ENCODE measurements around the gene COG5.
A peak's percentile ranks its signal among the peaks of the same experiment; 100 is the strongest.
"Not testable (repeated sequence)": the region's sequence is repeated elsewhere in the genome, so short reads cannot be mapped to it uniquely, and the experiment has no call there.

Gene COG5

GRCh38 chr7:107232568-107233090 lies 331.1 kb downstream of the COG5 start:
- no peak for DNase-seq (ENCODE audit: low read depth in 3 of 3, low spot score in 1 of 3)

- DNase-seq (ENCODE audit: low read depth in 3 of 3, low spot score in 1 of 3), result no peak
These were observed 333.4 kb downstream of the COG5 start for GRCh38 chr7:107230334-107230733.

GRCh38 chr7:107228291-107228690 lies 335.4 kb downstream of the COG5 start:
- no peak for DNase-seq (ENCODE audit: low read depth in 3 of 3, low spot score in 1 of 3)

DNA sequence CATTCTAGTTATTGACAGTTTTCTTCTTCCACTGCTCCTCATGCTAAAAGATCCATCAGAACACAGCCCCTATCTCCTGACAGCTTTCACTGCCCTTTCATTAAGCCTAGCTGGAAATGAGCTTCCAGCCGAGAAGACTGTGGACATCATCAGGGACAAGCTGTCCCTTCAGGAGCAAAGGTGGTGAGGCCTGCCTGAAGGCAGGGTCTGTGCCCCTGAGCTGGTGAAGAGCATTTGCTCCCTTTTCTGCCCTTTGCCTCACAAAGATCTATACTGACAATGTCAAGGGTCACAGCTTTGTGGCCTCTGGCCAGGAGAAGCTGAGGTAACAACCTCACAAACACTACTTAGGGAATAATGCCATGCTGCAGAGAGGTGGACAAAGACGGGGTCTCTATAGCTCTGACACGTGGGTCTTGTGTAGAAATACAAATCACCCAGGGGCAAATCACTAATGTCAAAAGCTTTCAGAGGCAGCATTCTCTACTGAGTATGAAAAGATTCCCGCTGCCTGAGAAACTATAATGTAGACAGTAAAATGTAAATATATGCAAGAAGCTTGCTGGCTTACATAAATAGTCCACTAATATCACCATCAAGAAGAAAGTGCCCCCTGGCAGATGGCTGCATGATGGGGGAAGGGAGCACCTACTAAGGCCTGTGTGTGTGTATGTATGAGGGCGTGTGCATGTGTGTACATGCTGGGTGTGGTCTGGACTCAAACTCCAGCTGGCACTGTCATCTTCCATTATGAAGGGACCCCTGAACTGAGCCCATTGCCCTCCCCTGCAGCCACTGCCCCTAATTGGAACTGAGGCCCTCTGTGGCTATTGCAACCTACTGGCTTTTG lies 339.1 kb downstream of the COG5 start:
- no peak for DNase-seq (ENCODE audit: low read depth in 3 of 3, low spot score in 1 of 3)

DNA sequence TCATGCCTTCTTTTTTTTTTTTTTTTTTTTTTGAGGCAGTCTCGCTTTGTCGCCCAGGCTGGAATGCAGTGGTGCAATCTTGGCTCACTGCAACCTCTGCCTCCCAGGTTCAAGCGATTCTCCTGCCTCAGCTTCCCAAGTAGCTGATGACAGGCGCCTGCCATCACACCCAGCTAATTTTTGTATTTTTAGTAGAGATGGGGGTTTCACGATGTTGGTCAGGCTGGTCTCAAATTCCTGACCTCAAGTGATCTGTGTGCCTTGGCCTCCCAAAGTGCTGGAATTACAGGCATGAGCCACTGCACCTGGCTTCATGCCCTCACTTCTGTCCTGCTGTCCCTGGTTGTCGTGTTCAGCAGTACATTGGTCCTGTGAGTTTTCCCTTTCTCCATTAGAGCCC lies 342.9 kb downstream of the COG5 start:
- DNase-seq (ENCODE audit: low read depth in 3 of 3, low spot score in 1 of 3), result not testable (repeated sequence)

GRCh38 chr7:107220356-107220755 lies 343.4 kb downstream of the COG5 start:
- DNase-seq (ENCODE audit: low read depth in 3 of 3, low spot score in 1 of 3), result no peak

- DNase-seq (ENCODE audit: low read depth in 3 of 3, low spot score in 1 of 3), result no peak
These were observed 344.0 kb downstream of the COG5 start for GRCh38 chr7:107219563-107220244.

GRCh38 chr7:107213945-107214344 lies 349.8 kb downstream of the COG5 start:
- no peak for DNase-seq (ENCODE audit: low read depth in 3 of 3, low spot score in 1 of 3)

GRCh38 chr7:107213193-107213788 lies 350.4 kb downstream of the COG5 start:
- DNase-seq (ENCODE audit: low read depth in 3 of 3, low spot score in 1 of 3), result no peak

DNA sequence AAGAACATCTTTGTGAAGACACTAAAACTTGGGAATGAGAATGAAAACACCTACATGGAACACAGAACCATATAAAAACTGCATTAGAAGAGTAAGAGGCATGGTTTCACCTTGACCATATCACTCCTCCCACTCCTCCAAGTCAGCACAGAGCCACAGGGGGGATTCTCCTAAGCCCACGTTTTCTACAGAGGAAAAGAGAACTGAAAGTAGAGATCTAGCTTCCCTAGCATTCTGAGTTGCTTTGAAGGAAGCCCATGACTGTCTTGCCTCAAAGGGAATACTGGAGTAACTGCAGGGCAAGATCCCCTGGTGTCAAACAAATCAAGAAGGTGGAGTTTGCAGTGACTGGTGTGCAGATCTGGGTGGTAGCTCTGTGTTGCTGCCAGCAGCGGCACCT lies 351.0 kb downstream of the COG5 start:
- DNase-seq (ENCODE audit: low read depth in 3 of 3, low spot score in 1 of 3), result no peak

DNA sequence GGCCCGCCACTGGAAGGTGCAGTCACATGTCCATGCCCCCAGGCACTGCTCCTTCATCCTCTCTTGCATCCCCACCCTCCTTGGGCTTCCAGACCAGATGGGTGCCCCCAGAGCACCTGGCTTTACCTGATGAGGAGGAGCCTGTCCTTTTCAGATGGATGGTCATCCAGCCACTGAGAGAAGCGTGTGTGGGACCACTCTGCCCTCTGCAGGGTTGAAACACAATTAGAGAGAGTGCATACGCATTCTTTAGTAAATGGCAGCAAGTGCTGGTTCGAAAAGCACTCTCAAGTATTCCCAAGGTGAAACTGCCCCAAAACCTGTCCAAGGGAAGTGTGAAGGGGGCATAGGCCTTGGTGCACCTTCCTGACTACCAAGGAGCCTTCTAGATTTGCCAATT lies 353.3 kb downstream of the COG5 start:
- no peak for DNase-seq (ENCODE audit: low read depth in 3 of 3, low spot score in 1 of 3)

- DNase-seq (ENCODE audit: low read depth in 3 of 3, low spot score in 1 of 3), result no peak
These were observed 354.2 kb downstream of the COG5 start for GRCh38 chr7:107209565-107209964.

DNA sequence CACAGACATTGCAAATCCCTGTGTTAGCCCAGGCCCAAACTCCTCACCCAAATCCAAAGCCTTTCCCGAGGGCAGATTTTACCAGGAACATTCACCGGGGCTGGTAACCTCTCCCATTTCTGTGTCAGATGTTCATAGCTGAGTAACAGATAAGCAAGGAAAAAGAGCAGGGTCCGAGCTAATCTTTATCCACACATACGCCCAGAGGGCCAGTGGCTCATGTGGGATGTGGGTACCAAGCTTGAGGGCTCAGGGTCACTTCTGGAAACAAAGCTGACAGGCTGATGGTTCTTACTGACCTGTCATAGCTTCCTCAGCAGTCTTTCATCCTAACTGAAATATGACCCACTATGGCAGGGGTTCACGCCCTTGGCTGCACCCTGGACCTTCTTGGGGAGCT lies 355.2 kb downstream of the COG5 start:
- DNase-seq (ENCODE audit: low read depth in 3 of 3, low spot score in 1 of 3), result no peak

DNA sequence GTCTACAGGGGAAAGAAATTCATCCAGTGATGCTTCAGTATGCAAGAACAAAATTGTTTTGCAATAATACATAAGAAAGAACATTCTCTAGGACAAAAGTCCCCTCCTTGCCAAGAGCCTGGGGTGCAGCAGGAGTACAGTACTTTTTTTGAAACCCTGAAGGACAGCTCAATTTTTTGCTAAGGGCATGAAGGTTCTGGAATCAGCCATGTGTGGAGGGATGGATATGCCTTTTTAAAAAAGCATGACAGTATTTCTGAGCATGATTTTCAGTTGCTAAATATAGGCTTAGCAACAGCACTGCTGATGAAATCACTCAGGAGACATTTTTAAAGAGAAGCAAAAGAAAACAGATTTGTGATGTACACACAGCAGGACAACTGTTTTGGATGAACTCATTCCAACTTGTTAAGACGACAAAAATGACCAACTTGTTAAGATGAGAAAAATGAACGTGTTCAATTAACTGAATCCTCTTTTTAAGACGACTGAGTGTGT lies 355.6 kb downstream of the COG5 start:
- no peak for DNase-seq (ENCODE audit: low read depth in 3 of 3, low spot score in 1 of 3)

DNA sequence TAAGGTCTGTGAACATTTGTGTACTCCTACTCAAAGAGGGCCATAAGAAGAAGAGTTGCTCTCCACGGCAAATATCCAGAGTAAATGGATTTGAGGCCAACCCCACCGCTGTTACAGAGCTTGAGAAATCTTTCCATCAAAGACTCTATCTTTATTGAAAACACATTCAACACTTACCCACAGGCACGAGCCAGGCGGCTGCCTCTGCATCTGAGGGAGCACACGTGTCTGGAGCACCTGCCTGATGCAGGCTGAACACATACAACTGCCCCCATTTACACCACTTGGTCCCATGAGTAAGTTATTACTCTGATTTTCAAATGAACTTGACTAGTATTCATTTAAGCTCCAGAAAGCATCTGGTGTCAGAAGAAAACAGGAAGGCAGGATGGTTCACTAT lies 356.3 kb downstream of the COG5 start:
- DNase-seq (ENCODE audit: low read depth in 3 of 3, low spot score in 1 of 3), result no peak

DNA sequence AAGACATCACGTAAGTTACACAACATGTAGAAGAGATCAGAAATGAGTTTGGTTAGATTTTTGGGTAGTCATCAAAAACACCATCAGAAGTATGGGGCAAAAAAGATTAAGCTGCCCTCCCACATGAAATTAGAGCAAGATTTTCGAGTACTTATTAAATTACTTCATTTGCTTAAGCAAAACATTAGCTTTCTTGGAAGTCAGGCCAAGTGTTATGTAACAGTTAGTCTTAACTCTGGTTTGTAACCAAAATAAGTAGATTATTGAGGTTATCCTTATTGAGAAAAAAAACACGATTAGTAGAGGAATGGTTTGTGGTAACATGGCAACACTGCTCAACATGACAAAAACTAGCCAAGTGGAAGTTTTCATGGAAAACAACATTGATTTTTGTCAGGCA lies 357.0 kb downstream of the COG5 start:
- no peak for DNase-seq (ENCODE audit: low read depth in 3 of 3, low spot score in 1 of 3)

GRCh38 chr7:107206136-107206535 lies 357.6 kb downstream of the COG5 start:
- DNase-seq (ENCODE audit: low read depth in 3 of 3, low spot score in 1 of 3), result no peak

DNA sequence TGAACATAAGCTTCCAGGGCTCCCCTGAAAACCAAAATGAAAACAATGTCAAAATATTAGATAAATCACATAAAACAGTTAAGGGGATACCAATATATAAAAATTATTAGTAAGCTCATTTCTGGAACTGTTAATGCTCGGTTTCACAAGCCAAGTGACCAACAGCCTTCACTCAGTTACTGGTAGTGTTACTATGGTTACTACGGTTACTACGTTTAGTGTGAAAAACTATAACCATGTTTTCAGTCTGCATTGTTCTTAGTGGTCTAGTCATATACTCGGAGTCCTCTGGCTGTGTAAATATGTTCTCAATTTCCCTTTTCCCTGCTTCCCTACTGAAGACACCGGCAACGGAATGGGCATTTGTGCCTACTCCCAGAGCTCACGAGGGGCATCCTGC lies 360.1 kb downstream of the COG5 start:
- DNase-seq (ENCODE audit: low read depth in 3 of 3, low spot score in 1 of 3), result no peak

GRCh38 chr7:107201795-107202450 lies 361.8 kb downstream of the COG5 start:
- peak in 1 of 3 donors; percentile 7 for DNase-seq (ENCODE audit: low read depth in 3 of 3, low spot score in 1 of 3)

- no peak for DNase-seq (ENCODE audit: low read depth in 3 of 3, low spot score in 1 of 3)
These were observed 366.7 kb downstream of the COG5 start for GRCh38 chr7:107196834-107197610.

- no peak for DNase-seq (ENCODE audit: low read depth in 3 of 3, low spot score in 1 of 3)
These were observed 369.7 kb downstream of the COG5 start for GRCh38 chr7:107194052-107194451.

Measured in stimulated activated CD4-positive, alpha-beta T cell treated with anti-CD3 and anti-CD28 coated beads, TNF-alpha, amount 100 ng/mL, for 1 hour (primary cell).